OCI-LY3 (cell line): ENCODE data around the gene RTN4RL1.

ENCODE experiments used
- H2AFZ ChIP-seq: fragments of 200-600, 300-600 bp; shearing (Covaris generic); 2 replicates; pipeline ENCODE4 v1.6.0; 2014; ENCODE audit warnings: antibody characterized with exemption, low read depth, low read length
- H3K27ac ChIP-seq: fragments of 200-600, 300-600 bp; sonication (generic); 2 replicates; pipeline ENCODE4 v1.5.1; 2014; ENCODE audit warnings: mild to moderate bottlenecking, low read length, moderate library complexity, mixed read lengths
- H3K27me3 ChIP-seq: fragments of 200-600, 300-600 bp; sonication (generic); 2 replicates; pipeline ENCODE4 v1.6.1; 2014; ENCODE audit warnings: low read depth, low read length, mixed read lengths
- H3K36me3 ChIP-seq: fragments of 200-600, 300-600 bp; sonication (generic); replicated peaks from 2 replicates; pipeline ENCODE3; 2014; ENCODE audit warnings: low read depth, low read length, mixed read lengths
- H3K4me1 ChIP-seq: fragments of 300-600, 200-600 bp; sonication (generic); 2 replicates; pipeline ENCODE4 v1.6.1; 2014; ENCODE audit warnings: low read length, mixed read lengths
- H3K4me2 ChIP-seq: fragments of 200-600, 300-600 bp; sonication (generic); 2 replicates; pipeline ENCODE4 v1.6.1; 2014; ENCODE audit warnings: low read length, mixed read lengths
- H3K4me3 ChIP-seq: fragments of 300-600, 200-600 bp; sonication (generic); 2 replicates; pipeline ENCODE4 v1.5.1; 2014; ENCODE audit warnings: antibody characterized with exemption, mild to moderate bottlenecking, low read length, moderate library complexity
- H3K79me2 ChIP-seq: fragments of 300-600, 200-600 bp; shearing (Covaris generic); 2 replicates; pipeline ENCODE4 v1.6.1; 2014; ENCODE audit warnings: mild to moderate bottlenecking, low read length, mixed read lengths
- H3K9ac ChIP-seq: fragments of 300-600, 200-600 bp; shearing (Covaris generic); 2 replicates; pipeline ENCODE4 v1.6.0; 2014; ENCODE audit warnings: mild to moderate bottlenecking, low read length, moderate library complexity
- H3K9me3 ChIP-seq: fragments of 200-600, 300-600 bp; shearing (Covaris generic); 2 replicates; pipeline ENCODE4 v1.6.1; 2014; ENCODE audit warnings: low read length, mixed read lengths; ENCODE audit not compliant: insufficient read depth
- H4K20me1 ChIP-seq: fragments of 200-600, 300-600 bp; sonication (generic); 2 replicates; pipeline ENCODE4 v1.6.1; 2016; ENCODE audit warnings: low read length, mixed read lengths; ENCODE audit not compliant: insufficient read depth
- CTCF ChIP-seq: fragments of 200-600, 300-600 bp; sonication (generic); IDR thresholded peaks from 2 replicates; pipeline ENCODE4 v1.5.1; 2014; ENCODE audit warnings: antibody characterized with exemption, low read length, low read depth
- EZH2phosphoT487 ChIP-seq: fragments of 200-600 bp; shearing (Covaris generic); IDR thresholded peaks from 2 replicates; pipeline ENCODE4 v1.6.1; 2018; ENCODE audit warnings: antibody characterized with exemption, mixed run types, low read depth

RTN4RL1 gene

DNA sequence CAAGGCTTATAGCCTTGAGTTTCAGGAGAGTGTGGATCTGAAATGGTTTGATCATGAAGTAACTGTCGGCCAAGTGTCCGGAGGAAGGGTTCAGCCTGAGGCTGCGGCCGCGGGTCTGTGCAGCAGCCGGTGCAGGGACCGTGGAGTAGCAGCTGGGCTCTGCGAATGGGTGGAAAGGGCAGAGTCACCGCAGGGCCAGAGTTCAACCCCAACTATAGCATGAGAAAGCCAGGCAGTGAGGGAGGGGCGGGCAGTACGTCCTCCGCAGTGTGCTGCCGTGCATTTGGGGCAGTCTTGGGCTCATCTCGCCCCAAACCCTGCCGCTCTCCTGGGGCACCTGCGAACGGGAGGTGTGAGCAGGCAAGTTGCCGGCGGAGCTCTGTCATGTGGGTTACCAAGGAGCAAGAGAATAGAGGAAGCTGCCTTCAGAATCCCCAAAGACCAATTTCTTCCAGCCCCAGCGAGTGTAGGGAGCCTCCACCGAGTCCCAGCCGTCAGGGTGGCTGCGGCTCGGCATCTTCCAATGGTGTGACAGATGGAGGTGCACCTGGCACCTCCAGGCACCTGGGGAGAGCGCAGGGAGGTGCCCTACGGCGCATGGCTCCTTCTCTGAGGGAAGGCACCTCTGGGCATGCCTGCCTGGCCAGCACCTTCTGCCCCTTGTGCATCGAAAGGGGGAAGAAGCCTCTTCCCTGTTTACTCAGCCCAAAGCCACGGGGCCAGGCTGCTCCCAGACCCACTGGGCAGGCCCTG lies 108.0 kb downstream of the RTN4RL1 start:
- Histone ChIP-seq H3K36me3 (no peaks in the 10 kb centered on the region), H2AFZ (no peak overlapping the region), H3K4me3 (no peak overlapping the region), H3K9me3 (no peaks in the 10 kb centered on the region), H3K27ac (no peak overlapping the region), H3K27me3 (no peaks in the 10 kb centered on the region), H3K9ac (no peak overlapping the region), H3K79me2 (no peaks in the 10 kb centered on the region), H3K4me1 (peaks cover 8% of the 10 kb centered on the region), H3K4me2 (no peak overlapping the region), H4K20me1 (no peaks in the 10 kb centered on the region)
- TF ChIP-seq EZH2phosphoT487, result no peak
- no peak for TF ChIP-seq CTCF

- no peaks in the 10 kb centered on the region for H3K79me2 ChIP-seq
- no peak overlapping the region for H3K27ac ChIP-seq
- peaks cover 8% of the 10 kb centered on the region for H3K4me1 ChIP-seq
- H4K20me1 ChIP-seq, result no peaks in the 10 kb centered on the region
- no peak overlapping the region for H3K4me2 ChIP-seq
- H3K9ac ChIP-seq, result no peak overlapping the region
- no peaks in the 10 kb centered on the region for H3K9me3 ChIP-seq
- 0 out of 2 replicates have a peak overlapping the region, but pooled peaks have one; percentile 52 for H2AFZ ChIP-seq
- no peak overlapping the region for H3K4me3 ChIP-seq
- no peaks in the 10 kb centered on the region for H3K36me3 ChIP-seq
- TF ChIP-seq EZH2phosphoT487 (no peak), CTCF (no peak)
- no peaks in the 10 kb centered on the region for H3K27me3 ChIP-seq
Observed at GRCh38 chr17:1916316-1916715, 108.8 kb downstream of the RTN4RL1 start.

- Histone ChIP-seq H2AFZ (peak overlapping the region; percentile 52; the same call in 1 of the 2 replicates), H3K9me3 (no peaks in the 10 kb centered on the region), H3K9ac (no peak overlapping the region), H3K4me1 (peaks cover 8% of the 10 kb centered on the region), H3K36me3 (no peaks in the 10 kb centered on the region), H3K27me3 (no peaks in the 10 kb centered on the region), H4K20me1 (no peaks in the 10 kb centered on the region), H3K27ac (no peak overlapping the region), H3K4me2 (no peak overlapping the region; the same call in 1 of the 2 replicates), H3K79me2 (no peaks in the 10 kb centered on the region), H3K4me3 (no peak overlapping the region)
- TF ChIP-seq CTCF, result no peak
- no peak for TF ChIP-seq EZH2phosphoT487
Observed at GRCh38 chr17:1915889-1916288, 109.2 kb downstream of the RTN4RL1 start.

- H3K4me1 ChIP-seq, result peaks cover 8% of the 10 kb centered on the region
- H3K36me3 ChIP-seq, result no peaks in the 10 kb centered on the region
- no peak overlapping the region for H3K9ac ChIP-seq
- H3K27ac ChIP-seq, result no peak overlapping the region
- H4K20me1 ChIP-seq, result no peaks in the 10 kb centered on the region
- H3K4me3 ChIP-seq, result no peak overlapping the region
- no peak overlapping the region for H2AFZ ChIP-seq
- TF ChIP-seq EZH2phosphoT487, result no peak
- TF ChIP-seq CTCF, result no peak
- no peak overlapping the region for H3K4me2 ChIP-seq
- H3K27me3 ChIP-seq, result no peaks in the 10 kb centered on the region
- H3K79me2 ChIP-seq, result no peaks in the 10 kb centered on the region
- H3K9me3 ChIP-seq, result no peaks in the 10 kb centered on the region
Observed at GRCh38 chr17:1914661-1915083, 110.5 kb downstream of the RTN4RL1 start.
